HepG2 (cell line): ENCODE measurements around the gene CHST14. TPM values are rescaled to one million over a fixed set of nuclear protein-coding genes. Genes with fewer than 3 reads are reported as not detected.

ENCODE experiments used
- HNRNPK ChIP-seq: fragments of 200-400 bp; formaldehyde crosslinking; IDR thresholded peaks from 2 replicates; pipeline ENCODE4 v1.6.1; 2018; ENCODE audit warnings: low read length, low read depth, moderate library complexity, mild to moderate bottlenecking; ENCODE audit not compliant: poor library complexity, severe bottlenecking
- KAT2B ChIP-seq: fragments of 150-350 bp; IDR thresholded peaks from 2 replicates; pipeline ENCODE4 v1.6.1; 2014; ENCODE audit warnings: low read depth, low read length, borderline replicate concordance
- PHF21A ChIP-seq: sonication (generic); formaldehyde crosslinking; IDR thresholded peaks from 2 replicates; pipeline ENCODE4 v1.5.0; 2020; ENCODE audit warnings: mild to moderate bottlenecking, missing genetic modification reagents
- SMAD1 ChIP-seq: sonication (generic); formaldehyde crosslinking; IDR thresholded peaks from 2 replicates; pipeline ENCODE4 v1.4.0; 2020; ENCODE audit warnings: missing genetic modification reagents, low read depth, mild to moderate bottlenecking, borderline replicate concordance
- SOX6 ChIP-seq, 2 experiments: fragments of 450-650 bp in 1 of 2; sonication (generic) in 1 of 2; formaldehyde crosslinking in 1 of 2; IDR thresholded peaks; 2 replicates each; pipeline versions ENCODE4 v1.4.0 to v1.6.1; 2017 to 2020; ENCODE audit warnings: antibody characterized with exemption in 1 of 2, mild to moderate bottlenecking in 1 of 2, missing genetic modification reagents in 1 of 2
- SP5 ChIP-seq: IDR thresholded peaks from 2 replicates; pipeline ENCODE4 v1.6.1; 2016; ENCODE audit warnings: low read depth, borderline replicate concordance
- ZNF34 ChIP-seq: sonication (generic); formaldehyde crosslinking; IDR thresholded peaks from 2 replicates; pipeline ENCODE4 v1.4.0; 2020; ENCODE audit warnings: mild to moderate bottlenecking, missing genetic modification reagents, borderline replicate concordance
- ZNF619 ChIP-seq: sonication (generic); formaldehyde crosslinking; IDR thresholded peaks from 2 replicates; pipeline ENCODE4 v1.4.0; 2020; ENCODE audit warnings: mild to moderate bottlenecking, missing genetic modification reagents
- polyA plus RNA-seq, 8 experiments: library from polyadenylated mRNA; depleted of rRNA in 3 of 8; stranded (reverse) in 7 of 8; unstranded in 1 of 8; fragments of >200 nt; fragmentation: Illumina TruSeq in 4 of 8; extraction: Trizol in 4 of 8; gene quantifications; 2 replicates each; pipeline versions ENCODE4 v1.2.1 to v1.2.3, GENCODE V29; 2011 to 2016; ENCODE audit warnings: low read depth in 4 of 8, missing spikeins in 1 of 8, mixed read lengths in 1 of 8; ENCODE audit not compliant: insufficient read depth in 1 of 8
- total RNA-seq, 5 experiments: library from RNA; depleted of rRNA; stranded (reverse); fragments of >200 nt; fragmentation: Illumina TruSeq; extraction: Trizol; gene quantifications; 2 replicates each; pipeline ENCODE4 v1.2.3, GENCODE V29; 2016; ENCODE audit warnings: low read depth in 1 of 5
- TF ChIP-seq, protein P1 (sequence below): sonication (generic); formaldehyde crosslinking; IDR thresholded peaks from 2 replicates; pipeline ENCODE4 v1.5.1; 2020; ENCODE audit warnings: mild to moderate bottlenecking, missing genetic modification reagents, moderate library complexity
- TF ChIP-seq, protein P2 (sequence below): sonication (generic); formaldehyde crosslinking; IDR thresholded peaks from 2 replicates; pipeline ENCODE4 v1.4.0; 2020; ENCODE audit warnings: mild to moderate bottlenecking, missing genetic modification reagents
- TF ChIP-seq, protein P3 (sequence below): sonication (generic); formaldehyde crosslinking; IDR thresholded peaks from 2 replicates; pipeline ENCODE4 v1.4.0; 2020; ENCODE audit warnings: mild to moderate bottlenecking, missing genetic modification reagents
- TF ChIP-seq, protein P4 (sequence below): sonication (generic); formaldehyde crosslinking; IDR thresholded peaks from 2 replicates; pipeline ENCODE4 v1.8.0; 2022; ENCODE audit warnings: mild to moderate bottlenecking, missing genetic modification reagents, moderate library complexity

Gene CHST14
- total and polyA plus RNA-seq, 2 of the 13 experiments (the other 11 are each of a cell fraction or from before 2014, with no cell fraction given) = 8.9 to 12.4 TPM

DNA sequence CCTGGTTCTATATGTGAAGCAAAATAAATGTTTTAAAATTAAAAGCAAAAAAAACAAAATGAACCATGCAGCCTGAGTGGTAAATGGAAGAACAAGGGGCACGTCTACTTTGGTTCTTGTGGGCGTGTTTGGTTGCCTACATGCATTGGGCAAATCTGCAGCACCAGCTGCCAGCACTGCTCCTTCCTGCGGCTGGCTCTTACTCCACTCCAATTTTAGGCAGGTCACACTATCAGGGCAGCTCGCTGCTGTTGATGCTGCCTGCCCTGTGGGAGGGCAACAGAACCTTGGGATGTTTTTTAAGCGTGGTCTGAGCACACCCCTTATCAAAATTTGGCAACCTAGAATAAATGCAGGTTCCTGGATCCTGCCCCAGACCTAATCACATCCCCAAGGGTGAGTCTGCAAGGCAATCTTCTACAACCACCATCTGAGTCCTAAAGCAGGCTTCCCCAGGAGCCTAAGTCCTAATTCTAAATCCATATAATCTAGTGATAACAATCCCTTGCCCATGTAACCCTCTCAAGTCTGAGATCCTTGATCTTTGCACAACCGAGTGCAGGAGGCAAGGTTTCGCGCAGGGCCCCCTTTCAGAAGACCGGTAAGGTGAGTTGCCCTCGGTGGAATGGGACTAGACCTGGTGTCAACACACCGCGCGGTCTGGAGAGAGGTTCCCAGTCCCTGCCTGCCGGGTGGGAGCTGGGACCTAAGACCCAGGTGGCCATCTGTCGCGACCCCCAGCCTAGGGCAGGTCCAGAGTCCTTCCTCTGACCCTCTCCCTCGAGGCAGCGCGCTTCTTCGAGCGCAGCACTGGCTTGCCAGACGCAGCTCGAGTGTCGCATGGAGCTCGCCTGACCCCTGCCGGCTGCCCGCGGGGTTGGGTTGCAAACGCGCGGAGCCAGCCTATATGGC lies 49.3 kb upstream of the CHST14 start (continued):
- TF ChIP-seq, protein P1, sequence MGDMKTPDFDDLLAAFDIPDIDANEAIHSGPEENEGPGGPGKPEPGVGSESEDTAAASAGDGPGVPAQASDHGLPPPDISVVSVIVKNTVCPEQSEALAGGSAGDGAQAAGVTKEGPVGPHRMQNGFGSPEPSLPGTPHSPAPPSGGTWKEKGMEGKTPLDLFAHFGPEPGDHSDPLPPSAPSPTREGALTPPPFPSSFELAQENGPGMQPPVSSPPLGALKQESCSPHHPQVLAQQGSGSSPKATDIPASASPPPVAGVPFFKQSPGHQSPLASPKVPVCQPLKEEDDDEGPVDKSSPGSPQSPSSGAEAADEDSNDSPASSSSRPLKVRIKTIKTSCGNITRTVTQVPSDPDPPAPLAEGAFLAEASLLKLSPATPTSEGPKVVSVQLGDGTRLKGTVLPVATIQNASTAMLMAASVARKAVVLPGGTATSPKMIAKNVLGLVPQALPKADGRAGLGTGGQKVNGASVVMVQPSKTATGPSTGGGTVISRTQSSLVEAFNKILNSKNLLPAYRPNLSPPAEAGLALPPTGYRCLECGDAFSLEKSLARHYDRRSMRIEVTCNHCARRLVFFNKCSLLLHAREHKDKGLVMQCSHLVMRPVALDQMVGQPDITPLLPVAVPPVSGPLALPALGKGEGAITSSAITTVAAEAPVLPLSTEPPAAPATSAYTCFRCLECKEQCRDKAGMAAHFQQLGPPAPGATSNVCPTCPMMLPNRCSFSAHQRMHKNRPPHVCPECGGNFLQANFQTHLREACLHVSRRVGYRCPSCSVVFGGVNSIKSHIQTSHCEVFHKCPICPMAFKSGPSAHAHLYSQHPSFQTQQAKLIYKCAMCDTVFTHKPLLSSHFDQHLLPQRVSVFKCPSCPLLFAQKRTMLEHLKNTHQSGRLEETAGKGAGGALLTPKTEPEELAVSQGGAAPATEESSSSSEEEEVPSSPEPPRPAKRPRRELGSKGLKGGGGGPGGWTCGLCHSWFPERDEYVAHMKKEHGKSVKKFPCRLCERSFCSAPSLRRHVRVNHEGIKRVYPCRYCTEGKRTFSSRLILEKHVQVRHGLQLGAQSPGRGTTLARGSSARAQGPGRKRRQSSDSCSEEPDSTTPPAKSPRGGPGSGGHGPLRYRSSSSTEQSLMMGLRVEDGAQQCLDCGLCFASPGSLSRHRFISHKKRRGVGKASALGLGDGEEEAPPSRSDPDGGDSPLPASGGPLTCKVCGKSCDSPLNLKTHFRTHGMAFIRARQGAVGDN (CRISPR knock-in tag) = peak; percentile 70
- TF ChIP-seq ZNF619 (CRISPR knock-in tag) (0 out of 2 replicates have a peak, but pooled peaks have one; percentile 36), PHF21A (CRISPR knock-in tag) (no peak), SP5 (CRISPR knock-in tag) (no peak), HNRNPK (no peak), SOX6 (IDR thresholded peaks at IDR 0.05) (no peak), SOX6 (CRISPR knock-in tag; IDR thresholded peaks at IDR 0.05) (no peak), SMAD1 (CRISPR knock-in tag) (peak; percentile 52; the same call in 1 of the 2 replicates), ZNF34 (no peak), KAT2B (no peak)
- TF ChIP-seq, protein P2, sequence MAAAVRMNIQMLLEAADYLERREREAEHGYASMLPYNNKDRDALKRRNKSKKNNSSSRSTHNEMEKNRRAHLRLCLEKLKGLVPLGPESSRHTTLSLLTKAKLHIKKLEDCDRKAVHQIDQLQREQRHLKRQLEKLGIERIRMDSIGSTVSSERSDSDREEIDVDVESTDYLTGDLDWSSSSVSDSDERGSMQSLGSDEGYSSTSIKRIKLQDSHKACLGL (CRISPR knock-in tag) = no peak
- TF ChIP-seq, protein P3, sequence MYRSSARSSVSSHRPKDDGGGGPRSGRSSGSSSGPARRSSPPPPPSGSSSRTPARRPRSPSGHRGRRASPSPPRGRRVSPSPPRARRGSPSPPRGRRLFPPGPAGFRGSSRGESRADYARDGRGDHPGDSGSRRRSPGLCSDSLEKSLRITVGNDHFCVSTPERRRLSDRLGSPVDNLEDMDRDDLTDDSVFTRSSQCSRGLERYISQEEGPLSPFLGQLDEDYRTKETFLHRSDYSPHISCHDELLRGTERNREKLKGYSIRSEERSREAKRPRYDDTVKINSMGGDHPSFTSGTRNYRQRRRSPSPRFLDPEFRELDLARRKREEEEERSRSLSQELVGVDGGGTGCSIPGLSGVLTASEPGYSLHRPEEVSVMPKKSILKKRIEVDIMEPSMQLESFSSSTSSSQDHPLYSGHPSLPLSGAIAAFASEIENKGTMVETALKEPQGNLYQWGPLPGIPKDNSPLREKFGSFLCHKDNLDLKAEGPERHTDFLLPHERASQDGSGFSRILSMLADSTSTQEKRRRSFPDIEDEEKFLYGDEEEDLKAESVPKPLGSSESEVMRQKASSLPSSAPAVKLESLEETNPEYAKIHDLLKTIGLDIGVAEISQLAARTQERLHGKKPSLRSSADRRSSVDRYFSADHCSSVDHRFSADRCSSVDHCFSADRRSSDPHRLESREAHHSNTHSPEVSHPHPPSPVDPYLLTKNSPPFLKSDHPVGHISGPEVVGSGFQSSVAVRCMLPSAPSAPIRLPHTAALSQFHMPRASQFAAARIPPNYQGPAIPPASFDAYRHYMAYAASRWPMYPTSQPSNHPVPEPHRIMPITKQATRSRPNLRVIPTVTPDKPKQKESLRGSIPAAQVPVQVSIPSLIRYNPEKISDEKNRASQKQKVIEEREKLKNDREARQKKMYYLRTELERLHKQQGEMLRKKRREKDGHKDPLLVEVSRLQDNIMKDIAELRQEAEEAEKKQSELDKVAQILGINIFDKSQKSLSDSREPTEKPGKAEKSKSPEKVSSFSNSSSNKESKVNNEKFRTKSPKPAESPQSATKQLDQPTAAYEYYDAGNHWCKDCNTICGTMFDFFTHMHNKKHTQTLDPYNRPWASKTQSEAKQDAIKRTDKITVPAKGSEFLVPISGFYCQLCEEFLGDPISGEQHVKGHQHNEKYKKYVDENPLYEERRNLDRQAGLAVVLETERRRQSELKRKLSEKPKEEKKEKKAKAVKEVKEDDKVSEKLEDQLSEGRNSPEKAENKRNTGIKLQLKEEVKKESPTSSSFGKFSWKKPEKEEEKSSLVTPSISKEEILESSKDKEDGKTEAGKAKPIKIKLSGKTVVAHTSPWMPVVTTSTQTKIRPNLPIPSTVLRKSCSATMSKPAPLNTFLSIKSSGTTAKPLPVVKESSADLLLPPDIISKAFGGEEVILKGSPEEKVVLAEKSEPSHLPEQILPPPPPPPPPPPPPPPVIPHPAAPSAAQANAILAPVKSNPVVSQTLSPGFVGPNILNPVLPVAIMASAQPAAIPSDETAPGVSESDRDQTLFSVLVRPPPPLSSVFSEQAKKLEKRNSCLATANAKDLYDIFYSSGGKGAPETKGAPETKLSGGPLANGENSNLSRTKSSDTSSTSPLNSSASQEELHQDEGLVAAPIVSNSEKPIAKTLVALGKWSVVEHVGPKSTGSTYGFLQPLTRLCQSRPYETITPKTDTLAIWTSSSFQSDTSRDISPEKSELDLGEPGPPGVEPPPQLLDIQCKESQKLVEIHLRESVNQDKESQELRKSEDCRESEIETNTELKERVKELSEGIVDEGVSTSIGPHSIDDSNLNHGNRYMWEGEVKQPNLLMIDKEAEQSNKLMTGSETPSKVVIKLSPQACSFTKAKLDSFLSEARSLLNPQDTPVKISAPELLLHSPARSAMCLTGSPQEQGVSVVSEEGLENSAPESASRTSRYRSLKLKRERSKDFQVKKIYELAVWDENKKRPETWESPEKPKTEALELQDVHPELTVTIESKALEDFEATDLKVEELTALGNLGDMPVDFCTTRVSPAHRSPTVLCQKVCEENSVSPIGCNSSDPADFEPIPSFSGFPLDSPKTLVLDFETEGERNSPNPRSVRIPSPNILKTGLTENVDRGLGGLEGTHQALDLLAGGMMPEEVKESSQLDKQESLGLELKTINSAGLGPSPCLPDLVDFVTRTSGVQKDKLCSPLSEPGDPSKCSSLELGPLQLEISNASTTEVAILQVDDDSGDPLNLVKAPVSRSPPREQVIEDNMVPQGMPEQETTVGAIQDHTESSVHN (CRISPR knock-in tag) = peak; percentile 66; the same call in 1 of the 2 replicates
- TF ChIP-seq, protein P4, sequence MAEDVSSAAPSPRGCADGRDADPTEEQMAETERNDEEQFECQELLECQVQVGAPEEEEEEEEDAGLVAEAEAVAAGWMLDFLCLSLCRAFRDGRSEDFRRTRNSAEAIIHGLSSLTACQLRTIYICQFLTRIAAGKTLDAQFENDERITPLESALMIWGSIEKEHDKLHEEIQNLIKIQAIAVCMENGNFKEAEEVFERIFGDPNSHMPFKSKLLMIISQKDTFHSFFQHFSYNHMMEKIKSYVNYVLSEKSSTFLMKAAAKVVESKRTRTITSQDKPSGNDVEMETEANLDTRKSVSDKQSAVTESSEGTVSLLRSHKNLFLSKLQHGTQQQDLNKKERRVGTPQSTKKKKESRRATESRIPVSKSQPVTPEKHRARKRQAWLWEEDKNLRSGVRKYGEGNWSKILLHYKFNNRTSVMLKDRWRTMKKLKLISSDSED (CRISPR knock-in tag) = no peak
